AG20443 (cell line): ENCODE measurements around the gene RHEBL1.

Experiments used
- DNase-seq: peaks from one replicate; pipeline ENCODE4 v3.0.0; 2012; ENCODE audit warnings: low spot score, mixed read lengths

The RHEBL1 gene, protein sequence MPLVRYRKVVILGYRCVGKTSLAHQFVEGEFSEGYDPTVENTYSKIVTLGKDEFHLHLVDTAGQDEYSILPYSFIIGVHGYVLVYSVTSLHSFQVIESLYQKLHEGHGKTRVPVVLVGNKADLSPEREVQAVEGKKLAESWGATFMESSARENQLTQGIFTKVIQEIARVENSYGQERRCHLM

DNA sequence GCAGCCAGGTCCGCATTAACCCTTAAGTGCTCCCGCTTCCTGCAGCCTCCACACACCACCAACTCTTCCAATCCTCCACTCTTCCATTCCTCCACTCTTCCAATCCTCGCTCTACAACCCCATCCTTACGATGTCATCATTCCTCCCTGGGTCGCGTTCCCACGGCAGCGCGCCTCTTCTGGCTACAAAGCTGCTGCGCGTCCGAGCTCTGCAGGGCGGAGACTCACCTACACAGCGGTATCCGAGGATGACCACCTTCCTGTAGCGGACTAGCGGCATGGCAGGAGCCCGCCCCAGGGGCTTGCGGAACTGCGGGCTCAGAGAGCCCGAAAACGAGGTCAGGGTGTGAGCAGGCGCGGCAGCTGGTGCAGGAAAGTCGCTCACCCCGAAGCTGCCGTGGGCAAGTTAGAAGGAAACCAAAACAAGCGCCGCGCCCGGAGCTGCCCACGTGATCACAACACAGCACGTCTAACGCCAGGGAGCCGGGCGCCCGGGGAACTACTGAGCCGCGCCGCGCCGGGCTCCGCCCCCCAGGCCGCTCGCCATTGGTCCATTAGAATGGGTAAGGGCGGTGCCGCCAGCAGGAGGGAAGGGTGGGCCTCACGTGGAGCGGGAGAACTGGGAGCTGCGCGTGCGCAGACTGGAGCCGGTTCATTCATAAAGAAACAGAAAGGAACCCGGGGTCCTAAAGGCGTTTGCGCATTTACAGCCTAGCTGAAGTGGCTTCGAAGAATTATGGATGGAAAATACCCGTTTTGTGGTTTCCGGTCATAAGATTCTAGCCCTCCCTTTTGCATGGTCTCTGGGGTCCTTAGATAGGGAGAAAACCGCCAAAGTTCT, at the start of gene RHEBL1:
TSS of gene RHEBL1 (minus strand) at position 473 of the 840 bp plus-strand sequence. CDS start at position 279, 194 bp downstream.
- peak; percentile 99 for DNase-seq

DNA sequence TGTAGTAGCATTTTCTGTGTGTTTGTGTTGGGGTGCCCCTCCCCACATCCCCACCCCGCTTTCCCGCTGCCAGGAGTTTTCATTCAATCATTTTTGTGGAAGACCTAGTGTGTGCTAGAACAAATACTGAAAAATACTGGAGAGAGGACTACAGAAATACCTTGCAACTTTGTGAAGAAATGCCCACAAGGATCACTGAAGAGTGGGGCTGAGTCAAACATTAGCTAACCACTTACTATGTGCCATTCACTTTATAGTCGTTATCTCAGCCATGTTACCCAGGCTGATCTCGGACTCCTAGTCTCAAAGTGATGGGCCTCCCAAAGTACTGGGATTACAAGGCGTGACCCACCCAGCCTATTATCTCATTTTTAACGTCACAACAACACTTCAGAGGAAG, 41.4 kb upstream of the RHEBL1 start:
- DNase-seq, result no peak

DNA sequence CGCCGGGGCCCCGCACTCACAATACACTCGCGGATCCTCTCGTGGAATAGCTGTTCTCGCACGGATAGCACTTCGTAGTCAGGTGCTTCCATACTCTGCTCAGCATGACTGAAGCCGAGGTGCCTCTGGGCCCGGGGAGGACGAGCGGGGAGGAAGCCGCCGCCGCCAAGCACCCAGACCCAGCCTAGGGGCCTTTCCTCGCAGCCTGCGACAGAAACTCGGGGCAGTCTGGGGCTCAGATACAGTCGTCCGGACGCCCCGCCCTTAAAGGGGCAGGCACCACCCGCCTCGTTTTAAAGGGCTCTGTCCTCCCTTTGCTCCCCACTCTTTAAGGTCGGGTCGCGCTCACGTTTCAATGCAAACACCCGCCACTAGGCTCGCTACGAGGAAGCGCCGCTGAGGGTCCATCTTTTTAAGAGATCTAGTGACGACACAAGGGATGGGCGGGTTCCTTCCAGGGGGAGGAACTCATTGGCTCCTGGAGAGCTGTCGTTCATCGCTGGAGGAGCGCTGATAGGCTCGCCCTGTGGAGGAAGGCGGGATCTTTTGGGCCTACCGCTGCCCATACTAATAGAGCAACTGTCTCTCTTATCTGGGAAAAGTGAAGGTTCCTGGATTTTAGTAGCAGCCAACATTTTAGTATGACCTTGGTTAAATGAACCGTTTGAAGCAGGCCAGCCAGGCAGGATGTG, 40.8 kb upstream of the RHEBL1 start, which contains the start of gene LMBR1L:
TSS of gene LMBR1L (minus strand) at position 384 of the 692 bp plus-strand sequence. CDS start at position 92, 292 bp downstream.
- peak; percentile 98 for DNase-seq

DNA sequence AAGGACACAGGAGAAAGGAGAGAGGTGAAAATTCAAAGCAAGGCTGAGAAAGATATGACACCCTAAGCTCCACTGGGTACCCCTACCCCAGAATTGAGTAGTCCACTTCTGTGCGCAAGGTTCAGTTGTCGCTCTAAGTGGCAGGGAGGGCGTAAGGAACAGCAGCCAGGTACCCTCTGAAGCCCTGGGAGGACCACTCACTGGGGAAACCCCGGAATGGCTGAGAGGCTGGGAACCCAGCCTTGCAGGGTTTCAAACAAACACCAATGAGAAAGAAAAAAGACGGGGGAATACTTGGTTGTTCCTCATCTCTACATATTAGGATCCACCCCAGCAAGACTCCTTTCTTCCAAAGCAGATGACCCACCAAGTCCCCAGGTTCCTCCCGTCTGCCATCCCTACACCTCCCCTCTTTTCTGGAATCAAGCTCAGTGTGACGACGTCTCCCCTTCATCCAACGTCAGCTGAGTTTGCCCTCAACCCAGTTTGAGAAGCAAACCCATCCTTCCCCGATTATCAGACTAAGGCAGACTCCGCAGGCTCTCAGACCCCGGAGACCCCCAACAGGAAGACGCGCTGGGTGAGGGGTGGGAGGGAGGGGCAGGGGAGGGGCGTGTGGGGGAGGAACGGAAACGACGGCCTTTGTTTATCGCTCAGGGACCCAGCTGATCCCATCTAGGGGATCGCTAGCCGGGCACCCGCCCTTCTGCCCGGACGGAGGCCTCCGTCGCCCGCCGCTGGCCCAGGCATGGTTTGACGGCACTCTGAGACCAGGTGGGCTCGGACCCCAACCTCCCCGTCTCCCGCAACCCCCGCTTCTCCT, 40.1 kb upstream of the RHEBL1 start:
- DNase-seq, result peak; percentile 36

DNA sequence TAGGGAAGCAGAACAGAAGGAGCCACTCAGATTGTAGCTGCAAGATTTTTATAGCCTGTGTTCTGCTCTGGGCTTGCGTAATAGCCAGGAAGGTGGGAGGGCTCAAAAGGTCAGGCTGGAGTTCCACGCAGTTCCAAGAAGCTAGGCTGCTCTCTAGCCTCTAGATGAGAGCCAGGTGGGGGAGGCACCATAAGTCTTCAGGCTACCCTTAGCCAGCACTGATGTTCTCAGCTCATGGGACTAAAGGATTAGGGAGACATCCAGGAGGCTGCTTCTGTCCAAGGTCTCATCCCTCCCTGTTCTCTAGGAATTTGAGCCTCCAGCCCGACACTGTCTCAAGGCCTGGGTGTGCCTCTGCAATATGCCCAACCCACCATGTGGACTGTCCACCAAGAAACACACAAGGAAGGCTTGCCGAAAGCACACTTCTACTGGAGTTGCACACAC, 39.2 kb upstream of the RHEBL1 start:
- DNase-seq, result peak; percentile 63

DNA sequence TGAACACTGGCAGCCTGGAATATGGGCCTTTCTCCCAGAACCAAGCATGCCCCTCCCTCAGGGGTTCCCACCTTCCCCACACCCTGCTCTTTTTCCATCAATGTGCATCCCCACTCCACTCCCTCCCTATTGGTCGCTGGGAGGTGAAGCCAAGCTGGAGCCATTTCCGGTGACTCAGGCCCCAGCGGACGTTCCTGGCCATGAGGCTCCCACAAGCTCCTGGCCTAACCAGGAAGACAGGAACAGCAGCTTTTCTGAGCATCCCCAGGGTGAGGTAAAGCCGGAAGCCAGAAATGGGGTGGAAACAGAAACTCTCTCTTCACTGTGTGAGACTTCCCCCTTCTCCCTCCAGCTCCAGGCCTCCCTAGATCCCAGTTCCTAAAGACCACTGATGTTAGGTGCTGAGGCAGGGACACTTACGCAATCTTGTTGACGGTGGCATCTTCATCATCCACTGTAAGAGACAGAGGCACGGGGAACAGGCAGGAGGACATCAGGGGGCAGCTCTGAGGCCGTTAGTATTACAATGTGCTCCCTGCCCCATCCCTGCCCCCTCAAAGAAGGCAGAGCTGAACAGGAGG, 35.8 kb upstream of the RHEBL1 start:
- DNase-seq, result no peak

DNA sequence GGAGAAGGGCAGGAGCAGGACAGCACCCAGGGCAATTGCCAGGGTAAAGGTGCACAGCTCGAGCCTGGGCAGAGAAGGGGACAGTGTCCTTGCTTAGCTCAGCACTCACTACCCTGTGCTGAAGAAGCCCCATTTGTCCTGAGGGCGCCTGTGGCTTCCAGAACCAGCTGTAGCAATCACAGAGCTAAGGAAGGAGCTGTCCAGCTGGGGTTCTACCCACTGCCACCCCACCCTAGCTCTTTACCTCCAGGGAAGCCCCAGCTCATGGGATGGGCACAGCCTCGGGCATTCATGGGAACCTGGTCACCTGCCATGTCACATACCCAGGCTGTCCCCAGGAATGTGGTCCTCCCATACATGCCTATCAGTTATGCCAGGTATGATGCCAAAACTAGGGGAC, 35.0 kb upstream of the RHEBL1 start:
- DNase-seq, result no peak

DNA sequence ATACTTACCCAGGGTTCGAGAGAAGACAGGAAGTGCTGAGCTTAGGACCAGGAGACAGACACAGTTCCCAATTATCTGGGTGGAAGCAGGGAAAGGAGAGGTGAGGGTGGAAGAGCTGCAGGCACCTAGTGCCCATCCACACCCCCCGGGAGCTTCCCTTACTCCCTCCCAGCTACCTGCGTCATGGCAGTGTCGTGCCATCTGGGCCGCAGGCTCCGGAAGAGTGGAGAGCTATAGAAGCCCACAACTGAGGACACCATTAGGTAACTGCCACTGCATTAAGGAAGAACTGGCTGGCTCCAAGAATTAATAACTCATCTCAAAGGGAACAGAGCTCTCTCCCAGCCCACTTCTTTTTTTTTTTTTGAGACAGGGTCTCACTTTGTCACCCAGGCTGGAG, 30.6 kb upstream of the RHEBL1 start:
- DNase-seq, result no peak

DNA sequence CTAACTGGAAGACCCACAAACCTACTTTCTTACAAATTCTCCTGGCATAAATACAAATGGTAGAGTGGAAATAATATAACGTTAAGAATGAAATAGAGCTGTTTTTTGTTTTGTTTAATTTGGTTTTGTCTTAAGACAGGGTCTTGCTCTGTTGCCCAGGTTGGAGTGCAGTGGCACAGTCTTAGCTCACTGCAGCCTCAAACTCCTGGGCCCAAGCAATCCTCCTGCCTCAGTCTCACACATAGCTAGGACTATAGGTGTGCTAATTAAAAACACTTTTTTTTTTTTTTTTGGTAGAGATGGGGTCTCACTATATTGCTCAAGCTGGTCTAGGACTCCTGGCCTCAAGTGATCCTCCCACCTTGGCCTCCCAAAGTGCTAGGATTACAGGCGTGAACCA, 28.9 kb upstream of the RHEBL1 start:
- no peak for DNase-seq

DNA sequence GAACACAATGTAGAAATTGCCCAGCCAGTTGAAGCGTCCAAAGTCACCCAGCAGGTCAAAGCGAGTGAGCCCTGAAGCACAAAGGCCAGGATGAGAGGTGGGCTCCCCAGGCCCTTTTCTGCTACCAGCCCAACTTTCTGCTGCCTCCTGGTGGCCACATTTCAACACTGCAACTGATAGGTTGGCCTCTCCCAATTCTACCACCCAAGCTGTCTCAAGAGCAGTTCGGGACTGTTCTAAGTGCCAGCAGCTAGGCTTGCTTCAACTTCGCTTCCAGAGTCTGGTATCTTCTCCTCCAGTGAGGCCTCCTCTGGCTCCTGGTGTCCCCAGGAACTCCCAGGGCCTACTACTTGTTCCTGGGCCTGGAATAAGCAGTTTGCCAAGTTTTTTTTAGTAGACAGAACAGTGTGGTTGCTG, 28.3 kb upstream of the RHEBL1 start:
- peak; percentile 69 for DNase-seq

DNA sequence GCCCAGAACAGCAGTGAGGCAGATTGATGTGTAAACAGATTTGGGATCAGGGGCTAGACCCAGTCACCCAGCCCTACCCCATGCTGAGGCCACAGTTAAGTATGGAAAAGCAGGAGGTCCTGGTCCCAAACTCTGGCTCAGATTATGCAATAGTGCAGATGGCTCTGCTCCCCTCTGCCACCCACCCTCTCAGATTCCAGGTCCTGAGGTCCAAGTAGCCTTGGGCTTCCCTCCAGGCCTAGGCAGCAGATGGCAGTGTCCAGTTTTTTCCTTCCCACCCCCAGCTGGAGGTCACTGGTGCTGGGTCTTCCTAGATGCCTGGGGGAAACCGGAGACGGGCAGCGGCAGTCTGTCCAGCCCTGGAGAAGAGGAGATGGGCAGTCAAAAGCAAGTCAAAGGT, 27.6 kb upstream of the RHEBL1 start:
- DNase-seq, result no peak

DNA sequence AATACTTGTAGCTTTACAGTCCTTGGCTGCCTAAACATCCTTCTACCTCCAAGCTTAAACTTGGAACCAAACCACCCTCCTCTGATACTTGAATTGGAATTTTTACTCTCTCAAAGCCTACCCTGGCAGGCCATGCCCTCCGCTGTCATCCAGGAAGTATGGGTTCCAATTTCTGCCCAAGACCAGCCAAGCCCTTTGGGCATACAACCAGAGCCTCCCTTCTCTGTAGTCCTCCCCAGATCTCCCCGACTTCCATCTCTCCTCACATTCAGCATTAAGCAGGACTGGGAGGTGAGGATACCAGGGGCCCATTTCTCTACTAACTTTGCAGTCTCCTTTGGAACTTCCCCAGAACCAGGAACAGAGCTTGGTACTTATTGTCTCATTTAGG, 25.2 kb upstream of the RHEBL1 start:
- no peak for DNase-seq

DNA sequence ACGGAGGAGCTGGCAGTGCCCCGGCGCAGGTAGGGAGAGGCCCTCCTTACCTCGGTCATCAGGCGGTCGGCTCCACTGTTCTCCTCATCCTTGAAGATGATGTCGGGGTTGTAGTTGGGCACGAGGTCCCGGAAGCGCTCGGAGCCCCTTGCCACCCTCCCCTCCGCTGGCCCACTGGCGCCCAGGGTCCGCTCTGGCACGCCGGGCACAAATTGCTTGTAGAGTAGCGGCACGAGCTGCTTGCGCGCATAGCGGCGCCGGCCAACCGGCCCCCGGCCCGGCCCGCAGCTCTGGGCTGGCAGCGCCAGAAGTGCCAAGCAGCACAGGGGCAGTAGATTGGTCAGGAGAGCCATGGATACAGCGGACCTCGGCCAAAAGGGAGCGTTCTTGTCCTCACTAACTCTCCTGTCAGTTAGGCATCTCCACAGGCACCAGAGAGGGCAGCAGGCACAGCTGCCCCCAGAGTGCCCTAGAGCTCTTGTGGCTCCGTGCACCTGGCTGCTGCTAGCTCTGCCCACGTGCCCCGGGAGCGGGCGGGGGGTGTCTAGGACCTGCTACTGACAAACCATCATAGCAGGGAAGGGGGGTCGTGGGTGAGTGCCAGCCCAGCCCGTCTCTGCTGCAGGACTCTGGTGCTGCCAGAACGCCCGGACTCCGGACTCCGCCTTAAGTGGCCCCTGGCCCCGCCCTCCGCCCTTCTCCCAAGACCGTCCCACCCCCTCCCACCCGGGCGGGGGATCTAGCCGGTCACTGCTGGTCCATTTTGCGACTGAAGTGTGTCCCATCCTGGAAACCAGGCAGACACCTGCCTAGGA, 24.6 kb upstream of the RHEBL1 start, which contains the start of gene DHH:
TSS of gene DHH (minus strand) at position 642 of the 815 bp plus-strand sequence. CDS start at position 353, 289 bp downstream.
- peak; percentile 56 for DNase-seq

DNA sequence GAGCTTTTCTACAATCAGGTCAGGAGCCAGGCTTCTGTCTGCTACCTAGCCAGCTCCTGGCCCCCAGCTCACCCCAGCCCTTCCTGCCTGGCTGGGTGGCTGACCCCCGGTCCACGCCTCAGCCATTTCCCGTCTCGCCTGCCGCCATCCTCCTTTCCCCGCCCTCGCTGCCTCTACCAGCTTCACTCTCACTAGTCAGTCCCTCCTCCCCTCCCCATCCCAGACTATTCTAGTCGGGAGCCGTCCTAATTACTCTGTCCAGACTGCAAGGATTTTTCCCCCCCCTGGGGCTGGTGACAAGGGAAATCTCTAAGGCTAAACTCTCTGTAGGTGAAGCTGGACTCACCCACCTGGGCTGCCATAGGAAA, 24.0 kb upstream of the RHEBL1 start:
- peak; percentile 30 for DNase-seq

DNA sequence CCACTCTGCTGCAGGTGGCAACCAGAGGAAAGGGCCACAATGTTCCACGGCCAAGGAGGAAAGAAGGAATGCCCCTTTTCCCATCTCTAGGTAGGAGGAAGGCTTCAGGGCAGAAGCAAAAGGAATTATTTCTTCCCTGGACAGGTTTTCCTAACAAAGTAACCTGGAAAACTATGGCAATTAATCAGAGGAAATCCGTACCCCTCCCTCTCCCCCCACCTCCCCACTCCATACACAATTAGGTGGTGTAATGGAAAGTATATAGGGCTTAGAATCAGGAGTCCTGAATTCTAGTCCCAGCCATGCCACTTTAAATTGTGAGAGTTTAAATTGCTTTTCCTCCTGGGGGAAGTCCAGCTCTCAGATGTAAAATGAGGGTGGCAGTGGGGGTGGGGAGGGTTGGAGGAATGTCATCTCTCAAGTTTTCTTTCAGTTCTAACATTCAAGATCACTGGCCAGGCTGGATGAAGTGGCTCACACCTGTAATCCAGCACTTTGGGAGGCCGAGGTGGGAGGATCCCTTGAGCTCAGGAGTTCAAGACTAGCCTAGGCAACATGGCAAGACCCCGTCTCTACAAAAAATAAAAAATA, 23.1 kb upstream of the RHEBL1 start:
- DNase-seq, result no peak

DNA sequence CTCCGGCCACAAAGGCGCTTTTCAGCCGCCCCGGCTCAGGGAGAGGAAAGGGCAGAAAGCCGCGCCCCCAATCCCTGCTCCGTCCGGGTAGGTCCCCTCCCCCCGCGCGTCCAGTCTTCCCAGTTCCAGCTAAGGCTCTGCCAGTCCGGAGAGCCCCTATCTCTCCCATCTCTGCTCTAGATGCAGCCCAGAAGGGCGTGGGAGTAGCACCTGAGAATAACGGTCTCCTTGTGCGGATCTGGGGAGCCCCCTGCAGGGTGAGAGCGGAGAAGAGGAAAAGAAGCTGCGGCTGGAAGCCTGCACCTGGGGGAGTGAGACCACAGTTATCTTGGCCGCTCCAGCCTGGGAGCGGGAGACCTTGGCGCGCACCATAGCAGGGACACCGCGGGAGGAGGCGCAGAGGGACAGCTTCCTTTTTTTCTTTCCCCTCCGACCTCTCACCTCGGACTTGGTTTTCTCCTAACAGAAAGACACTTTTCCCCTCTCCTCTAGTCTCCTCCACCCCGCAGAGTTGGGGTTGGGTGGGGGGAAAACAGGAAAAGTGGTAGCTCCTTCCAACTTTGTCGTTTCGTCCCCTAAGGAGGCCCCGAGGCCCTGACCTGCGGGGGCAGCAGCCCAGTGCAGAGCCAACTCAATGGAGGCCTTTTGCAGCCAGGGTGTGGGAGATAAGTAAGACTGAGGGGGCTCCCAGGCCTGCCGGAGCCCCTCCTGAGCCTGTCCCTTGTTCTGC, 22.5 kb upstream of the RHEBL1 start:
- peak; percentile 73 for DNase-seq

DNA sequence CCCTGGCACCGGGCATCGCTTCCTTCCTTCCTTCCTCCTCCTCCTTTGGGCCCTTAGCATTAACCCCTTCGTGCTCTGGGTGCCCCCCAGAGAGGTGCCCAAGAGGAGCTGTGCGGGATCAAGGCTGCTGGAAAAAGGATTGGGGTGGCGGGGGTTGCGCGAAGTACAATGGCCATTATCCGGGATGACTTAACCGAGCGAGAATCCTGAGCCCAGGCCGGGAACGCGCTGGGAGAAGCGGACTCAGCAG, 22.0 kb upstream of the RHEBL1 start:
- no peak for DNase-seq

DNA sequence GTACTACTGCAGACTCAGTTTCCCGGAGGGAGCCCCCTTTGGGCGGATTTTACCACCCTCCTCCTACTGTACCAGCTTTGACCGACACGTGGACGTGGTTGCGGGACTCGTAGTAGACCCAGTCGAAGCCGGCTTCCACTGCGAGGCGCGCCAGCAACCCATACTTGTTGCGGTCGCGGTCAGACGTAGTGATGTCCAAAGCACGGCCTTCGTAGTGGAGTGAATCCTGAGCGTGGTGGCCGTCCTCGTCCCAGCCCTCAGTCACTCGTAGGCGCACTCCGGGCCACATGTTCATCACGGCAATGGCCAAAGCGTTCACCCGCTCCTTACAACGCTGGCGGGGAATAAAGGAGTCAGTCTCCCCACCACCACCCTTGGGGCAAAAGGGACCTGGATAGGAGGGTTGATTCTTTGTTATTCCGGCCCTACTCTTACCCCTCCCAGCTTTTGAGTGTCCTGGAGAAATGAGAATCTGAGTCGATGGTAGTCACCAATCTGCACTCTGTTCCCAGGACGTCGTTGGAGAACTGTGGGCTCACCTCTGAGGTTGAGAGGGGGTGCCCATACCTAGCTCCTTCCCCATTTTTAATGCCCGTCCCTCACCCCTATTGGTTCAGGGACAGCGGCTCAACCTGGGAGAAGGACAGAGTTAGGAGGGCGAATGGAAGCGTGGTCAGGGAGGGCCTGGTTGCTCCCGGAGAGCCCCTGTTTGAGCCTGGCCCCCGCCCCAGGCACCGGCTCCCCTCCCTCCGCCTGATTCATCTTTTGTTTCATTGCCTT, 21.5 kb upstream of the RHEBL1 start:
- no peak for DNase-seq
